Effector memory CD4-positive, alpha-beta T cell (primary cell): Measurements from ENCODE around the gene MYT1.
A peak's percentile ranks its signal among the peaks of the same experiment; 100 is the strongest.

Experiments
- DNase-seq, 3 donors: peaks; one replicate each; pipeline ENCODE4 v3.0.0-alpha.2; 2020
- H3K27ac ChIP-seq: 2 replicates; pipeline ENCODE4 v1.7.0; 2013; ENCODE audit warnings: mild to moderate bottlenecking, low read length, moderate library complexity; ENCODE audit not compliant: insufficient read depth, poor library complexity, severe bottlenecking
- H3K27me3 ChIP-seq: replicated peaks from 2 replicates; pipeline ENCODE4 v1.7.0; 2013; ENCODE audit warnings: mild to moderate bottlenecking, low read length; ENCODE audit not compliant: insufficient read depth, control insufficient read depth, poor library complexity, severe bottlenecking
- H3K36me3 ChIP-seq: 2 replicates; pipeline ENCODE4 v1.7.0; 2013; ENCODE audit warnings: mild to moderate bottlenecking, low read length, moderate library complexity; ENCODE audit not compliant: control insufficient read depth, insufficient read depth
- H3K4me1 ChIP-seq: 2 replicates; pipeline ENCODE4 v1.7.0; 2013; ENCODE audit warnings: low read length, mild to moderate bottlenecking; ENCODE audit not compliant: control insufficient read depth, insufficient read depth, poor library complexity, severe bottlenecking
- H3K4me3 ChIP-seq: 2 replicates; pipeline ENCODE4 v1.7.0; 2013; ENCODE audit warnings: low read length, low read depth, mild to moderate bottlenecking; ENCODE audit not compliant: insufficient read depth, poor library complexity, severe bottlenecking
- H3K9me3 ChIP-seq: 2 replicates; pipeline ENCODE4 v1.7.0; 2013; ENCODE audit warnings: mild to moderate bottlenecking, low read length, moderate library complexity; ENCODE audit not compliant: control insufficient read depth

MYT1 gene

DNA sequence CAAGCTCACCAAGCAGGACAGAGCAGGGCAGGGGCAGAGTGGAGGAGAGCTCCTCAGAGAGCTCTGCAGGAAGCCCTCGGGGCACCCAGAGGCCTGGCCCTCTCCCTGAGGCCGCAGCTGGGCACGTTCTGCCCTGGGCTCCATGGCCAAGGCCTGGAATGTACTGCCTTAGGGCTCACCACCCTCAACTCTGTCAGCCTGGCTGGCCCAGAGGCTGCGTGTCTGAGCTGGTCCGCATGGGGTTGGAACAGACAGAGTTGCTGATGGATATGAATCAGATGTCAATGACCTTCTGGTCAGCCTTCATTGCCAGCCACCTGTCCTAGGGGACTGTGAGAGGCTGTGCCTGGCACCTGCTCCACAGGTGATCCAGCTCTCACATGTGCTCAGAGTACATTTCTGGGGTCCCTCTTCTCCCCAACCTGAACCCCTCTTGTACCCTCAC is 58.1 kb downstream of the MYT1 start:
- Histone ChIP-seq H3K36me3 (no peaks in the 10 kb centered on the region), H3K27ac (no peak overlapping the region), H3K4me1 (peaks cover 7% of the 10 kb centered on the region), H3K27me3 (no peaks in the 10 kb centered on the region), H3K4me3 (no peak overlapping the region), H3K9me3 (no peaks in the 10 kb centered on the region)
- DNase-seq = no peak

- no peaks in the 10 kb centered on the region for H3K9me3 ChIP-seq
- no peaks in the 10 kb centered on the region for H3K36me3 ChIP-seq
- no peaks in the 10 kb centered on the region for H3K27me3 ChIP-seq
- peaks cover 7% of the 10 kb centered on the region for H3K4me1 ChIP-seq
- no peak for DNase-seq
- H3K4me3 ChIP-seq = no peak overlapping the region
- no peak overlapping the region for H3K27ac ChIP-seq
Measured at GRCh38 chr20:64222851-64223525, 58.7 kb downstream of the MYT1 start.

- Histone ChIP-seq H3K27ac (no peak overlapping the region), H3K4me3 (no peak overlapping the region), H3K36me3 (no peaks in the 10 kb centered on the region)
Measured at GRCh38 chr20:64223526-64224067, 59.3 kb downstream of the MYT1 start.

DNA sequence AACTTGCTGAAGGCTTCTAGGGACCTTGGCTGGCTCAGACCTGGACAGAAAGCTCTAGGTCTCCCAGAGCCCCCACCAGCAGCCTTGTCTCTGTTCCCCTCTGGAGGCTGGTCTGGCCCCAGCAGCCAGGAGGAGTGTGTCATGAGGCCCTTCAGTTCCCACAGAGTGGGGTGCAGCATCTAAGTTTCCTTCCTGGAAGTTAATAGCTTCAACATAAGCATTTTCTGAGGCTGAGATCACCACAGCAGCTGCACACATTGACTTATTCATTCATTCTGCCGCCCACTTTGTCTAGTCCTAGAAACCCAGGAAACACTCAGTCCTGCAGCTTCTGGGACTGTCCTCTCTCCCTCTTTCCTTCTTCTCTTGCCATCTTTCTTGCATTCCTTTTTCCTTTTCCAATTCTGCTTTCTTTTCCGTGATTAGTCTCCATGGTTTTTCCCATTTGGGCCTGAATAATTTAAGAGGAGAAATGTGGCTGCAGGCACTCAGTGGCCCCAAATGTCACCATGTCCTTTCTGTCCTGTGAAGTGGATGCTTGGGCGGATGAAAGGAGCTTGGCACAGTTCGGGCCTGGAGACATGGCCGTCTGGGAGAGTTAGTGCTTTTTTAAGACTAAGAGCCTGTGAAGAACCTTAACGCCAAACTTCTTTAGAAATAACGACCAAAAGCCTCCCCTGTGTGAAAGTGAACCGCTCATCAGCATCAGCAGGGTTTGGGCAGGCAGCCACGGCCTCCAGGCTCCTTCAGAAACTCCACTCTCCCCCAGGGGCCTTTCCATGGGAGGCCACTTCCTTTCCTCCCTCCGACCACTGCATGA is 60.3 kb downstream of the MYT1 start:
- peaks cover 10% of the 10 kb centered on the region for H3K4me1 ChIP-seq
- no peaks in the 10 kb centered on the region for H3K36me3 ChIP-seq
- H3K9me3 ChIP-seq = no peaks in the 10 kb centered on the region
- no peaks in the 10 kb centered on the region for H3K27me3 ChIP-seq
- H3K27ac ChIP-seq = no peak overlapping the region
- H3K4me3 ChIP-seq = no peak overlapping the region
- no peak for DNase-seq

More at GRCh38 chr20:64223526-64224067, 59.3 kb downstream of the MYT1 start:
- Histone ChIP-seq H3K27me3 (no peaks in the 10 kb centered on the region), H3K4me1 (peaks cover 10% of the 10 kb centered on the region), H3K9me3 (no peaks in the 10 kb centered on the region)
- no peak for DNase-seq

DNA sequence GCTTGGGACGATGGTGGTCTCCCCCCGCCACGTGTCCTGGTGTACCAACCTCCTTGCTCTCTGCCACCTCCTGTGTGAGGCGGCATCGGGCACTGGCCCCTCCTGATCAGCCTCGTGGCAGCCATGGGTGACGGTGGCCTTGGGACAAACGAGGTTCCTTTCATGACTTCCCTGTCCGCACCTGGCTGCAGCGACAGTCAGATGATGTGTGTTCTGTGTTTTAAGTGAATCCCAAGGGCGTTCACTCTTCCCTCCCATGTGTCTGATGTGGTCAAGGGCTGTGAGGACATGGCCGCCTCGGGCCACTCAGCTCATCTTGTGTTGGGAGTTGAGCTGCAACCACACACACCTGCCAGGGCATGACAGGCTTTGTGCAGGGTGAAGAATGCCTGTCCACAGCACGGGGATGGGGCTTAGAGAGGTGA is 60.9 kb downstream of the MYT1 start:
- H3K27me3 ChIP-seq = no peaks in the 10 kb centered on the region
- peaks cover 10% of the 10 kb centered on the region for H3K4me1 ChIP-seq
- H3K4me3 ChIP-seq = no peak overlapping the region
- H3K36me3 ChIP-seq = no peaks in the 10 kb centered on the region
- H3K9me3 ChIP-seq = no peaks in the 10 kb centered on the region
- H3K27ac ChIP-seq = no peak overlapping the region
- no peak for DNase-seq

DNA sequence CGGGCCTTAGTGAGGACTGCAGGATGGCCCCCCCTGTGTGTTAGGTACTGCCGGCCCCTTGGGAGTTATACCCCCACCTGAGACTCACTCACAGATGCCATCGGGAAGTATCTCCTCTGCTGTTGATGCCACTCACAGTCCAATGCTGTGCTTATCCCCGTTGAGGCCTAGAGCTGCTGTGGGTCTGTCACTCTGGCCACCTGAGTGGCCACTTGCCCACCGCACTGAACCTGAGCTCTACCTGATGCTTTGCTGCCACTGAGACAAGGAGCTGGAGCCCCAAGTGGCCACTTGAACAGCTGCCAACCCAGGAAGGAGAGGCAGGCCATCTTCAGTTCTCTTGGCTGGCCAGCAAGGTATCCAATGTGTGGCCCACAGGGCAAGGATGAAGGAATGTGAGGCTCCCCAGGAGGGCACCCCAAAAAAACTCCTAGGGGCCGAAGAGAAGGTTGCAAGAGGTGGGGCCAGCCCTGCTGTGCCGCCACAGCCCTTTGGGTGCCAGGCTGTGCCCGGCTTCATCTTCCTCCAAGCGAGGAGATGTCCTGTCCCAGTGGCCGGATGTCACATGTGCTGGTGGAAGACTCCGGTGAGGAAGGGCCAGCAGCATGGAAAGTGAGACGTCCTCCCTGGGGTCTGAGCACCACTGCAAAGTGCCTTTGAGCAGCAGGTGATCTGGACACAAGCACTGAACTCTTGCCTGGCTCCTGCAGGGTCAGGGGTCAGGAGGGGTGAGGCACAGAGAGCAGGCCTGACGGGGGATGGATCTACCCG is 61.8 kb downstream of the MYT1 start:
- H3K27ac ChIP-seq = no peak overlapping the region
- H3K4me1 ChIP-seq = peaks cover 10% of the 10 kb centered on the region
- DNase-seq = no peak
- no peaks in the 10 kb centered on the region for H3K27me3 ChIP-seq
- H3K9me3 ChIP-seq = no peaks in the 10 kb centered on the region
- H3K4me3 ChIP-seq = no peak overlapping the region
- no peaks in the 10 kb centered on the region for H3K36me3 ChIP-seq

DNA sequence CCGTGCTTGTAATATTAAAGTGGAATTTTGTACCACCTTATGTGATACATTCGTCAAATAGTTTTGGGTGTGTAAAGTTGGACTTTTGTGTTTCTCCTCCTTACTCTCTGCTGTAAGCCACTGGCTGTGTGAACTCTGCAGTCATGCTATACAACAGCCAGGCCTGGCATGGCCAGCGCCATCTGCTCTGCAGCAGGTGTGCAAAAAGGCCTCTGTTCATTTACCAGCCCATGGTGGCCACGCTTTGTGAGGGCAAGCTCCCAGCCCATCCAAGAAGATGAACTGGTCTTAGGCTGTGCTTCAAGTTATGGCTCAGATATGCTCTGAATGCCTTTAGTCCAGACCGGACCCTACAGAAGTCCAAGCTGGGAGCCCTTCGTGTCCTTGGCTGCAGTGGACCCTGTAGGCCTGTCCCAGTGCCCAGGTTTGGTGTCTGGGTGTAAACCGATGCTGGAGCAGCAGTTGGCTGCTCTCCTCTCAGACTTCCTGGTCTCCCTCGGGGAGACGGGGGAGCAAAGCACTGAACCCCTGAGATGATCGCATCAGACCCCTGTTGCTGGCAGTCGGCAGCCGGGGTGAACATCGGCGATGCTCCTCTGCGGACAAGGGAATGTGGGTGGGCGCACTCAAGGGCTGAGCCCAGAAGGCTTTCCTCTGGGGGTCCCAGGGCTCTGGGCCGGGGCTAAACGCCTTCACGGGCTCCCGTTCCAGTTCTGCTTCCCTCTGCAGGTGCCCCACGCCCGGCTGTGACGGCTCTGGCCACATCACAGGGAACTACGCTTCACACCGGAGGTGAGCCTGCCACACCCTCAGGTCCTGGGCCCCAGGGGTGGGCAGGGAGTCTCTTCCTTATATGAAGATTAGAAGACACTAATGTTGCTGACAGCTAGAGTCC is 62.7 kb downstream of the MYT1 start:
- H3K4me1 ChIP-seq = peaks cover 10% of the 10 kb centered on the region
- DNase-seq = peak in 2 of 3 donors; percentile 8 to 23
- H3K27ac ChIP-seq = no peak overlapping the region
- H3K36me3 ChIP-seq = no peaks in the 10 kb centered on the region
- no peak overlapping the region for H3K4me3 ChIP-seq
- no peaks in the 10 kb centered on the region for H3K9me3 ChIP-seq
- H3K27me3 ChIP-seq = no peaks in the 10 kb centered on the region

DNA sequence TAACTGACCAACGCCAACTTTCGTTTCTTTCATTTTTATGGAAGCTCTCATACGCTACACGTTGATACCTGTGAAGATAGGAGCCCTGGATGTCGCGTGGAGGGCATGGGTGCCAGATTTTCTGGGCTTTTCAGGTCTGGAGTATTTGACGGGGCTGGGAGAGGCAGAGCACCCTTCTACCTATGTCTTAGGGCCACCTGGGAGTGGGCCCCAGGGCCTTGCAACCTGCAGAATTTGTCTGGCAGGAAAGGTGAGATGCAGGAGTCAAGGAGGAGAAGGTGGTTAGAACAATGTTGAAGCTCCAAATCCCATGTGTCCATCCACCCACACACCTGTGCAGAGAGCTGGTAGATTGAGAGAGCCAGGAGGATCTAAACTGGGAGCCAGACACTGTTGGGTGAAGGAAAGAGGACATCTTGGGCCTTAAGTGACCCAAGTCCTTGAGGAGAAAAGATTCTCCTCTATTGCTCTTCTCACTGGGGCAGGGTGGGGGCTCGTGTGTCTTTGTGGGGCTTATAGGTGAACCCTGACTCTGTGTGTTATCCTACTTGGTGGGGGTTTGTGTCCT is 63.9 kb downstream of the MYT1 start:
- peaks cover 10% of the 10 kb centered on the region for H3K4me1 ChIP-seq
- H3K36me3 ChIP-seq = no peaks in the 10 kb centered on the region
- no peaks in the 10 kb centered on the region for H3K27me3 ChIP-seq
- no peak overlapping the region for H3K4me3 ChIP-seq
- no peak for DNase-seq
- H3K9me3 ChIP-seq = no peaks in the 10 kb centered on the region
- H3K27ac ChIP-seq = no peak overlapping the region
